ENCODE data around the gene MRPL28.
A peak's percentile ranks its signal among the peaks of the same experiment; 100 is the strongest.

Gene MRPL28

DNA sequence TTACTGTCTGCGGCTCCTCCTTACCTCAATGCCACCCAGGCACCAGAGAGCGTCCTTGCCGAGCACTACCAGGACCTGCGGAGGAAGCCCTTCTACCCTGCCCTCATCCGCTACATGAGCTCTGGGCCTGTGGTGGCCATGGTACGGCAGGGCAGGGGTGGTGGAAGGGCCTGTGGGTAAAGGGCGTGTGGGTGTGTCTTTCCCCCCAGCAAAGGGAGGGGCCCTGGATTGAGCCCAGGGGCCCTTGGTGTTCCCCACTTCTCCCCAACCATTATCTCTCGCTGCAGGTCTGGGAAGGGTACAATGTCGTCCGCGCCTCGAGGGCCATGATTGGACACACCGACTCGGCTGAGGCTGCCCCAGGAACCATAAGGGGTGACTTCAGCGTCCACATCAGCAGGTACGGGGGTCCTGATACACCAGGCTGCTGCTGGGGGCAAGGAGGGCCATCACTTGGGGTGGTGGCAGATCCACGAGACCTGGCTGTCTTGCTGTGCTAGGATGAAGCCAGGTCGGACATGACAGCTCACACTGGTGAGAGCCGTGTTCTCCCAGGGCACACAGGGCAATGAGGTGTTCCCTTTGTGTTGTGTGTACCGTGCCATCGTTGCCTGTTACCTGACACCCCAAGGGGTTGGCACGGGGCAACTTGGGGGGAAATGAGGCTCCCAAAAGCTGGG is 29.1 kb upstream of the MRPL28 start:
- Histone ChIP-seq H3K27ac (ENCODE audit: low read depth, low read length) (peak overlapping the region; percentile 84), H3F3A (ENCODE audit: control insufficient read depth, insufficient read depth) (peaks cover 38% of the 10 kb centered on the region), H4K20me1 (ENCODE audit: control insufficient read depth, insufficient read depth, low read depth, low read length) (no peaks in the 10 kb centered on the region), H3K4me2 (ENCODE audit: low read length) (peak overlapping the region; percentile 65), H3K79me2 (ENCODE audit: control insufficient read depth, low read length) (peaks cover 42% of the 10 kb centered on the region), H3K4me3 (ENCODE audit: low read length) (peak overlapping the region; percentile 83), H3K9me3 (ENCODE audit: control insufficient read depth, insufficient read depth, low read length) (no peaks in the 10 kb centered on the region), H3K9me2 (replicated peaks; ENCODE audit: control insufficient read depth, low read length) (no peaks in the 10 kb centered on the region), H3K27me3 (ENCODE audit: control insufficient read depth, low read length) (no peaks in the 10 kb centered on the region), H3K36me3 (ENCODE audit: control insufficient read depth, low read length) (peaks cover 34% of the 10 kb centered on the region), H3K4me1 (ENCODE audit: control insufficient read depth, low read length) (peaks cover 55% of the 10 kb centered on the region)
- no peak for TF ChIP-seq EZH2phosphoT487 (IDR thresholded peaks at IDR 0.05; ENCODE audit: borderline replicate concordance, low read length)
- TF ChIP-seq, protein P1, sequence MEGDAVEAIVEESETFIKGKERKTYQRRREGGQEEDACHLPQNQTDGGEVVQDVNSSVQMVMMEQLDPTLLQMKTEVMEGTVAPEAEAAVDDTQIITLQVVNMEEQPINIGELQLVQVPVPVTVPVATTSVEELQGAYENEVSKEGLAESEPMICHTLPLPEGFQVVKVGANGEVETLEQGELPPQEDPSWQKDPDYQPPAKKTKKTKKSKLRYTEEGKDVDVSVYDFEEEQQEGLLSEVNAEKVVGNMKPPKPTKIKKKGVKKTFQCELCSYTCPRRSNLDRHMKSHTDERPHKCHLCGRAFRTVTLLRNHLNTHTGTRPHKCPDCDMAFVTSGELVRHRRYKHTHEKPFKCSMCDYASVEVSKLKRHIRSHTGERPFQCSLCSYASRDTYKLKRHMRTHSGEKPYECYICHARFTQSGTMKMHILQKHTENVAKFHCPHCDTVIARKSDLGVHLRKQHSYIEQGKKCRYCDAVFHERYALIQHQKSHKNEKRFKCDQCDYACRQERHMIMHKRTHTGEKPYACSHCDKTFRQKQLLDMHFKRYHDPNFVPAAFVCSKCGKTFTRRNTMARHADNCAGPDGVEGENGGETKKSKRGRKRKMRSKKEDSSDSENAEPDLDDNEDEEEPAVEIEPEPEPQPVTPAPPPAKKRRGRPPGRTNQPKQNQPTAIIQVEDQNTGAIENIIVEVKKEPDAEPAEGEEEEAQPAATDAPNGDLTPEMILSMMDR (IDR thresholded peaks at IDR 0.05; ENCODE audit: low read depth, low read length, poor library complexity, severe bottlenecking), result no peak

DNA sequence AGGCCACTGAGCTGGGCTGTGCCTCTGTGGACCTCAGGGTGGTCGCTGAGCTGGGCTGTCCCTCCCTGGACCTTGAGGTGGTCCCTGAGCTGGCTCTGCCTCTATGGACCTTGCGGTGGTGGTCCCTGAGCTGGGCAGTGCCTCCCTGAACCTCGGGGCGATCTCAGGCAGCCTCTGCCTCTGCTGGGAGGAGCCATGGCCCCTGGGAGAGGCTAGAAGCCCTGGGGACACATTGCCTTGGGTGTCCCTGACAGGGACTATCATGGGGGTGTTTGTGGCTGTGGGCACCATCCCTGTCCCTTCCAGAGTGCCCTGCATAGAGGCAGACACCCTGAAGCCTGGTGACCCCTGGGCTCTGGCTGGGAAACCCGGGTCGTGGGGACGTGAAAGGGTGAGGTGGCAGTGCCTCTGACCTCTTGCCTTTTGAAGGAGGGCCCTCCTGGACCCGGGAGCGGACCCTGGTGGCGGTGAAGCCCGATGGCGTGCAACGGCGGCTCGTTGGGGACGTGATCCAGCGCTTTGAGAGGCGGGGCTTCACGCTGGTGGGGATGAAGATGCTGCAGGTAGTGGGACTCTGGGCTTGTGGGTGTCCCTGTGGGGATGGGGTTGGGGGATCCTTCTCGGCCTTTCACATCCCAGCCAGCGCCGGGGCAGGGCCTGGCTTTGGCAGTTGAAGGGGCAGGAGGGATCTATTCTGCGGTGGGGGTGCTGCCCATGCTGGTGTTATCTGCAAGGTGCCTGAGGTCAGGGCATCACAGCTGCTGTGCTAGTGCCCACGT is 28.4 kb upstream of the MRPL28 start:
- Histone ChIP-seq H3K27me3 (ENCODE audit: control insufficient read depth, low read length) (no peaks in the 10 kb centered on the region), H3K4me3 (ENCODE audit: low read length) (peak overlapping the region; percentile 83; the same call in 1 of the 2 replicates), H4K20me1 (ENCODE audit: control insufficient read depth, insufficient read depth, low read depth, low read length) (no peaks in the 10 kb centered on the region), H3K4me1 (ENCODE audit: control insufficient read depth, low read length) (peaks cover 55% of the 10 kb centered on the region), H3K4me2 (ENCODE audit: low read length) (peak overlapping the region; percentile 65), H3F3A (ENCODE audit: control insufficient read depth, insufficient read depth) (peaks cover 38% of the 10 kb centered on the region), H3K9me2 (replicated peaks; ENCODE audit: control insufficient read depth, low read length) (no peaks in the 10 kb centered on the region), H3K36me3 (ENCODE audit: control insufficient read depth, low read length) (peaks cover 34% of the 10 kb centered on the region), H3K79me2 (ENCODE audit: control insufficient read depth, low read length) (peaks cover 42% of the 10 kb centered on the region), H3K27ac (ENCODE audit: low read depth, low read length) (peak overlapping the region; percentile 25), H3K9me3 (ENCODE audit: control insufficient read depth, insufficient read depth, low read length) (no peaks in the 10 kb centered on the region)
- TF ChIP-seq, protein P1 (IDR thresholded peaks at IDR 0.05; ENCODE audit: low read depth, low read length, poor library complexity, severe bottlenecking), result no peak
- TF ChIP-seq EZH2phosphoT487 (IDR thresholded peaks at IDR 0.05; ENCODE audit: borderline replicate concordance, low read length), result no peak

DNA sequence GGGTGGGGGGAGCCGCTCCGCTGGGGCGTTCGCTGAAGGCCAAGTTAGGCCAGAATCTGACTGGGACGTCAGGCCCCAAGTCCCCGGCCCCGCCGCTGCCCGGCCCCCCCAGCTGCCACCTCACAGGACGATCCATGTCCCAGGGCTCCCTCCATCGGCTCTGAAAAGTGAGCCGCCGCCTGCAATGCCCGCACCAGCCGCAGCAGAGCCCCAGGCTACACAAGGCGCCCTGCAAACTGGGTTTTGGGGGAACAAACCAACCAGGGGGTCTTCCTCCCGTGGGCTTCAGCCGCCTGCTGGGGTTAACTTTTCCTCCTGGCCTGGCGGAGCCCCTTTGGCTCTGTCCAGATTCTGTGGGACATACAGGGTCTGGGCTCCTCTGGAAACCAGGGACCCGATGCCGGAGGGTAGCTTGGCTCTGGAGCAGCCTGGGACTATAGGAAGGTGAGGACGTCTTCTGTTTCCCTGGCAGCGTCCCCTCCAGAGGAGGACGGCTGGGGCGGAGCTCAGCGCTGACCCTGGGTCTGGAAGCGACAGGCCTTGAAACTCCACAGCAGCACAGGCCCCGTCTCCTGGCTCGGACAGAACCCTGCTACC is 27.5 kb upstream of the MRPL28 start:
- Histone ChIP-seq H3K4me3 (ENCODE audit: low read length) (peak overlapping the region; percentile 83; the same call in 1 of the 2 replicates), H3K79me2 (ENCODE audit: control insufficient read depth, low read length) (peaks cover 42% of the 10 kb centered on the region)

More for the DNA sequence above, 27.5 kb upstream of the MRPL28 start:
- no peak for TF ChIP-seq EZH2phosphoT487 (IDR thresholded peaks at IDR 0.05; ENCODE audit: borderline replicate concordance, low read length)
- TF ChIP-seq, protein P1 (IDR thresholded peaks at IDR 0.05; ENCODE audit: low read depth, low read length, poor library complexity, severe bottlenecking), result peak; percentile 36
- Histone ChIP-seq H3K9me3 (ENCODE audit: control insufficient read depth, insufficient read depth, low read length) (no peaks in the 10 kb centered on the region), H3F3A (ENCODE audit: control insufficient read depth, insufficient read depth) (peaks cover 38% of the 10 kb centered on the region), H3K36me3 (ENCODE audit: control insufficient read depth, low read length) (peaks cover 34% of the 10 kb centered on the region), H3K9me2 (replicated peaks; ENCODE audit: control insufficient read depth, low read length) (no peaks in the 10 kb centered on the region), H3K4me2 (ENCODE audit: low read length) (peak overlapping the region; percentile 65), H3K27ac (ENCODE audit: low read depth, low read length) (peak overlapping the region; percentile 35), H3K4me1 (ENCODE audit: control insufficient read depth, low read length) (peaks cover 55% of the 10 kb centered on the region), H3K27me3 (ENCODE audit: control insufficient read depth, low read length) (no peaks in the 10 kb centered on the region), H4K20me1 (ENCODE audit: control insufficient read depth, insufficient read depth, low read depth, low read length) (no peaks in the 10 kb centered on the region)

Measured in DOHH2 (cell line).